K562 (cell line): ENCODE results near the gene NMRAL1. TPM values are rescaled to one million over a fixed set of nuclear protein-coding genes. Genes with fewer than 3 reads are reported as not detected.

Source experiments
- BACH1 ChIP-seq: fragments of 200-800 bp; sonication (Bioruptor generic); IDR thresholded peaks from 2 replicates; pipeline ENCODE4 v1.6.1; 2016; ENCODE audit warnings: missing genetic modification characterization, missing compliant biosample characterization
- BDP1 ChIP-seq: IDR thresholded peaks from 3 replicates; pipeline ENCODE4 v1.6.1; 2011; ENCODE audit not compliant: insufficient read length, insufficient read depth
- CBX3 ChIP-seq, 2 experiments: IDR thresholded peaks; 1 replicate in 1 of 2; 2 replicates in 1 of 2; pipeline ENCODE4 v1.6.1; 2012; ENCODE audit warnings: inconsistent platforms in 2 of 2, low read length in 2 of 2, borderline replicate concordance in 1 of 2, control low read depth in 1 of 2
- IRF2 ChIP-seq: sonication (generic); formaldehyde crosslinking; IDR thresholded peaks from 2 replicates; pipeline ENCODE4 v1.8.1; 2022; ENCODE audit warnings: mild to moderate bottlenecking, missing genetic modification reagents
- MCM3 ChIP-seq: fragments of 450-650 bp; IDR thresholded peaks from 2 replicates; pipeline ENCODE4 v1.6.1; 2016
- PHF8 ChIP-seq: fragments of 200-600 bp; sonication (generic); IDR thresholded peaks from 2 replicates; pipeline ENCODE4 v1.6.1; 2012; ENCODE audit warnings: mixed run types, mild to moderate bottlenecking, inconsistent platforms, low read length, moderate library complexity, borderline replicate concordance
- REST ChIP-seq, 2 experiments: fragments of 450-650 bp; formaldehyde crosslinking in 1 of 2; IDR thresholded peaks; 2 replicates each; pipeline versions ENCODE4 v1.4.0 to v1.6.1; 2014 to 2020; ENCODE audit warnings: mild to moderate bottlenecking in 2 of 2, borderline replicate concordance in 1 of 2, low read depth in 1 of 2
- SAP30 ChIP-seq: fragments of 200-600 bp; sonication (generic); IDR thresholded peaks from 2 replicates; pipeline ENCODE4 v1.6.1; 2012; ENCODE audit warnings: borderline replicate concordance, low read depth, mild to moderate bottlenecking, moderate library complexity, low read length, control low read depth, inconsistent platforms; ENCODE audit not compliant: insufficient read depth, poor library complexity, severe bottlenecking
- SRSF9 ChIP-seq: fragments of 200-400 bp; formaldehyde crosslinking; IDR thresholded peaks from 2 replicates; pipeline ENCODE4 v1.6.1; 2017; ENCODE audit warnings: low read depth, low read length, borderline replicate concordance
- TEAD1 ChIP-seq, 2 experiments: fragments of 450-650 bp in 1 of 2; sonication (generic) in 1 of 2; formaldehyde crosslinking; IDR thresholded peaks; 2 replicates each; pipeline versions ENCODE4 v1.4.0 to v1.8.0; 2020 to 2022; ENCODE audit warnings: mild to moderate bottlenecking in 2 of 2, missing genetic modification reagents in 1 of 2
- YBX1 ChIP-seq: fragments of 450-650 bp; IDR thresholded peaks from 2 replicates; pipeline ENCODE4 v1.7.1; 2016; ENCODE audit warnings: mild to moderate bottlenecking
- ZFP30 ChIP-seq: fragments of 250-450 bp; sonication (Bioruptor Pico); IDR thresholded peaks from 2 replicates; pipeline ENCODE4 v1.8.0; 2022; ENCODE audit warnings: moderate library complexity, mild to moderate bottlenecking, inconsistent platforms, borderline replicate concordance
- ZNF561 ChIP-seq: fragments of 450-650 bp; formaldehyde crosslinking; conservative IDR thresholded peaks from 2 replicates; pipeline ENCODE4 v1.4.0; 2020; ENCODE audit warnings: mild to moderate bottlenecking, moderate library complexity
- ZNF696 ChIP-seq: fragments of 250-450 bp; sonication (Bioruptor Pico); conservative IDR thresholded peaks from 2 replicates; pipeline ENCODE4 v1.4.0; 2020; ENCODE audit warnings: mild to moderate bottlenecking, moderate library complexity
- polyA plus RNA-seq, 8 experiments: library from polyadenylated mRNA; depleted of rRNA in 4 of 8; stranded (reverse) in 5 of 8; unstranded in 3 of 8; fragments of >200 nt; fragmentation: Nextera tagmentation in 2 of 8; fragmentation: Illumina TruSeq in 1 of 8; extraction: Ambion mirVana in 2 of 8; extraction: Trizol in 1 of 8; gene quantifications; 2 replicates each; pipeline versions ENCODE4 v1.2.1 to v1.2.3, GENCODE V29; 2011 to 2014; ENCODE audit warnings: inconsistent platforms in 1 of 8, missing spikeins in 1 of 8
- total RNA-seq, 7 experiments: library from RNA; depleted of rRNA in 6 of 7; stranded (reverse); fragments of >200 nt in 6 of 7; fragmentation: Illumina TruSeq in 2 of 7; extraction: Trizol in 2 of 7; gene quantifications; 2 replicates each; pipeline versions ENCODE4 v1.2.1 to v1.2.3, GENCODE V29; 2011 to 2021; ENCODE audit warnings: low replicate concordance in 1 of 7
- TF ChIP-seq, protein P1 (sequence below): fragments of 250-450 bp; sonication (Bioruptor Pico); IDR thresholded peaks from 2 replicates; pipeline ENCODE4 v1.4.0; 2020; ENCODE audit warnings: mild to moderate bottlenecking
- TF ChIP-seq, protein P2 (sequence below): fragments of 250-450 bp; sonication (Bioruptor Pico); IDR thresholded peaks from 2 replicates; pipeline ENCODE4 v1.5.1; 2021; ENCODE audit warnings: mild to moderate bottlenecking

NMRAL1 gene
- total and polyA plus RNA-seq, 9 of the 15 experiments (the other 6 are each of a cell fraction or from before 2014, with no cell fraction given): 6.3 to 116 (median 63.2) TPM

DNA sequence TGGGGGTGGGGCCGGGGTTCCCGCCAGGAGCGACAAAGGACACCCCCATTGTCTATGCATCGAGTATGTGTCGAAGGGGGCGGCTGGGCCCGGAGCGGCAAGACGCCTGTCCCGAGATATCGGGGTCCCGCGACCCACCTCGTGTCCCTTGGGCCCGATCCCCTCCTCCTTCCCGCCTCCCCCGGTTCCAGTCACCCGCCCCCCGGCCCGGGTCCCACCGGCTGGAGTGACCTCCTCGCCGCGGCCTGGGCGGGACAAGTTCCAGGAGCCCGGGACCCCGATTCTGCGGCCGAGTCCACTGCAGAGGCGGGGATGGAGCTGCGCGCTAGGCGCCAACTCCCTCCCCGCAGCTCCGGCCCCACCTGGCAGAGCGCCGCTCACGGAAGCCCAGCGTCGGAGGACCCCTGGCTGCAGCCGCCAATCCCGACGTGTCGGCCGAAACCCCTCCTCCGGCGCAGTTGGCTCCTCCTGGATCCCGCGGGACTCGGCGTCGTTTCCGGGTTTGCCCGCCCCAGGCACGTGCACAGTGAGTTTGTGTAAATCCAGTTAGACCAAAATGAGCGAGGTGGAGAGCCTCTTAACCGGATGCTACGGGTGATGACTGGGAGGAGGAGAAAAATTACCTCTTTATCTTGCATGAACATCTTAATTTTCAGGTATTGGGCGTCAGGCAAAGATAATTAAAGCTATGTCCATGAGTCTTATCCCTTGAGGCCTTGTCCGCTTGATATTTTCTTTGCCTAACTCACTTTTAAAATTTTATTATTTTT lies at the start of gene NMRAL1 (continued):
- TF ChIP-seq, protein P1, sequence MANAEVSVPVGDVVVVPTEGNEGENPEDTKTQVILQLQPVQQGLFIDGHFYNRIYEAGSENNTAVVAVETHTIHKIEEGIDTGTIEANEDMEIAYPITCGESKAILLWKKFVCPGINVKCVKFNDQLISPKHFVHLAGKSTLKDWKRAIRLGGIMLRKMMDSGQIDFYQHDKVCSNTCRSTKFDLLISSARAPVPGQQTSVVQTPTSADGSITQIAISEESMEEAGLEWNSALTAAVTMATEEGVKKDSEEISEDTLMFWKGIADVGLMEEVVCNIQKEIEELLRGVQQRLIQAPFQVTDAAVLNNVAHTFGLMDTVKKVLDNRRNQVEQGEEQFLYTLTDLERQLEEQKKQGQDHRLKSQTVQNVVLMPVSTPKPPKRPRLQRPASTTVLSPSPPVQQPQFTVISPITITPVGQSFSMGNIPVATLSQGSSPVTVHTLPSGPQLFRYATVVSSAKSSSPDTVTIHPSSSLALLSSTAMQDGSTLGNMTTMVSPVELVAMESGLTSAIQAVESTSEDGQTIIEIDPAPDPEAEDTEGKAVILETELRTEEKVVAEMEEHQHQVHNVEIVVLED (CRISPR knock-in tag): peak; percentile 56
- TF ChIP-seq, protein P2, sequence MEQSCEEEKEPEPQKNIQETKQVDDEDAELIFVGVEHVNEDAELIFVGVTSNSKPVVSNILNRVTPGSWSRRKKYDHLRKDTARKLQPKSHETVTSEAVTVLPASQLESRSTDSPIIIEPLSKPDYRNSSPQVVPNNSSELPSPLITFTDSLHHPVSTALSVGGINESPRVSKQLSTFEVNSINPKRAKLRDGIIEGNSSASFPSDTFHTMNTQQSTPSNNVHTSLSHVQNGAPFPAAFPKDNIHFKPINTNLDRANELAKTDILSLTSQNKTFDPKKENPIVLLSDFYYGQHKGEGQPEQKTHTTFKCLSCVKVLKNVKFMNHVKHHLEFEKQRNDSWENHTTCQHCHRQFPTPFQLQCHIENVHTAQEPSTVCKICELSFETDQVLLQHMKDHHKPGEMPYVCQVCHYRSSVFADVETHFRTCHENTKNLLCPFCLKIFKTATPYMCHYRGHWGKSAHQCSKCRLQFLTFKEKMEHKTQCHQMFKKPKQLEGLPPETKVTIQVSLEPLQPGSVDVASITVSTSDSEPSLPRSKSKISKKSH (CRISPR knock-in tag): no peak
- no peak for TF ChIP-seq BACH1 (tag)
- TF ChIP-seq ZFP30: no peak
- 0 out of 4 replicates have a peak, but pooled peaks of 1 of the 2 experiments have one; percentile 15 for TF ChIP-seq TEAD1 (CRISPR knock-in tag; IDR thresholded peaks at IDR 0.05)
- TF ChIP-seq MCM3: no peak
- peak; percentile 63 for TF ChIP-seq SAP30
- TF ChIP-seq CBX3 (IDR thresholded peaks at IDR 0.05; ENCODE audit: borderline replicate concordance in 1 of 2, low read length in 2 of 2): peak in 1 of 2 experiments; percentile 77; a peak in 2 of 3 replicates
- TF ChIP-seq BDP1: no peak
- peak; percentile 27; the same call in 1 of the 2 replicates for TF ChIP-seq REST (IDR thresholded peaks at IDR 0.05; ENCODE audit: borderline replicate concordance)
- TF ChIP-seq REST (CRISPR knock-in tag; IDR thresholded peaks at IDR 0.05; ENCODE audit: low read depth): no peak
- no peak for TF ChIP-seq SRSF9
- no peak for TF ChIP-seq IRF2
- peak; percentile 76 for TF ChIP-seq PHF8
- TF ChIP-seq ZNF696 (CRISPR knock-in tag): no peak
- no peak for TF ChIP-seq YBX1
- no peak for TF ChIP-seq ZNF561 (CRISPR knock-in tag)
